NCI-H146 treated with DMSO at 0.1 percent for 48 hours (cell line): ENCODE measurements around the gene WDR64.

Experiments
- DNase-seq: peaks from one replicate; lab custom pipeline; 2025; ENCODE audit not compliant: unreplicated experiment; lab: John Stamatoyannopoulos, UW

The WDR64 gene

DNA sequence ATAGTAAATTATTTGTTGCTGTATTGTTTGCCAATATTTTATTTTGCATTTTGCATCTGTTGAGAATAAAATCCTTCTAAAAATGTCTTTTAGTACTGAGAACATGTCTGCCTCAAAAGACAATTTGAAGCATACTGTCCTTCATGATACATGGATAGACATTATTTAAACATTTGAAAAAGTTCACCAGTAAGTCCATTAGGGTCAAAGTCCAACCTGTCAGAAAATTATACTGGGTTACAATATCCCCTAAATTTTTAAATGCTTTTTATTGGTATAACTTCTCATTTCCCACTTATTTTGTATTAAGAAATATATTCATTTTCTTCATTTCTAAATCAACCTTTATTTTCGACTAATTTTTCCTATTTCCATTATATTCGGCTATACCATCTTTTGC is 21.2 kb upstream of the WDR64 start:
- no peak for DNase-seq

GRCh38 chr1:241631674-241632073 is 20.4 kb upstream of the WDR64 start:
- DNase-seq: no peak

DNA sequence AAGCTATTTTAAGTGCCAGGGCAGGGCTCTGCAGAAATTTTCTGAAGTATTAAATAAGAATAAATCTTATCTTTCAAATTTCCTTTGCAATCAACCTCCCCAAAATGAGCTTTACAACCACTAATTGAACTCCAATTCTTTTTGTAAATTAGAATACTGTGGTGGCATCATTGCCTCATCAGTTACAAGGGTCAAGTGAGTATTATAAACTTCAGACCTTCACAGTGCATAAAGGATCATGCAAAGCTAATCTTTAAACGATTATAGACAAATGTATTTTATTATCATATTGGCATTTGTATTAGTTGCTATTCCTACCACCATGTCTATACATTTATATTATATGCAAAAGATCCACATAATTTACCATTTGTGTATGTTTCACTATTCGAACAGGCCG is 19.1 kb upstream of the WDR64 start:
- no peak for DNase-seq

- no peak for DNase-seq
Observed at GRCh38 chr1:241635556-241636152, 16.4 kb upstream of the WDR64 start.

DNA sequence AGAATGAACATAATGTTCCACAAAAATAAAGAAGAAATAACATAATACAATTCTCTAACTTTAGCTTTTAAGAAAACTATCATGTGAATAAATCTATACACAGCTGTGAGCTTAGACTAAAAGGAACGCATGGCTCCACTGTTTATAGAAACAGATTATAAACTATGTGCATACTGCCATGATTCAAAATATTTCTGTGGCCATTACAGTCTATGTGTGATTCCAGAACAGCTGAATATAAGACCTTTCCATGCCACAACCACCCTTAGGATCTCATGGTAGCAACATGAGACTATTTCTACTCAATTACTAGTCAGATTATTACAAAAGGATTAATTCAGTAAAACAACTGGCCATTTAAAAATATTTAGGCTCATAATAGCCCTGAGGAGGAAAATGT is 15.8 kb upstream of the WDR64 start:
- no peak for DNase-seq

DNA sequence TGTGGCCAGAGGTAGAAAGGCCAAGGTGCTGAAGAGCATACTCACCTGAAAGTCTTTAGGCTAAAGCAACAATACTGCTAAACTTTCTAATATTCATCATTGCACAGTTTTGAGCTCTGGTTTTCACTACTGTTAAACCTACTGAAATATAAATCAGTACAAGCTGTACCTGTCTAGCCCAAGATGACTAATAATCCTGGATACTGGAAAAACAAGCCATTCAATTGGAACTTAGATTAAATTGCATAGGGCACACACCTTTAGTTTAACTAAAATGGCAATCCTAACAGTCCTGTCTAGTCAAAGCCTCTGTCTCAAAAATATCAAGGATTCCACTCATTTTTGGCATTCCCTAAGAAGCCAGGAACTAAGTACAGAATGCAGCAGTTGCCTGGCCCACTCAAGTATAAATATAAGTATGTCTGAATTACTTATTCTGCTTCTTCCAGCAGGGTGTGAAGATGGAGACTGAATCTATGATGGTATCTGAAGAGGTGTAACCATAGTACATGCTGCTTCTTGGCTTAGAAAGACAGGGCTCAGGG is 15.0 kb upstream of the WDR64 start:
- DNase-seq: no peak

DNA sequence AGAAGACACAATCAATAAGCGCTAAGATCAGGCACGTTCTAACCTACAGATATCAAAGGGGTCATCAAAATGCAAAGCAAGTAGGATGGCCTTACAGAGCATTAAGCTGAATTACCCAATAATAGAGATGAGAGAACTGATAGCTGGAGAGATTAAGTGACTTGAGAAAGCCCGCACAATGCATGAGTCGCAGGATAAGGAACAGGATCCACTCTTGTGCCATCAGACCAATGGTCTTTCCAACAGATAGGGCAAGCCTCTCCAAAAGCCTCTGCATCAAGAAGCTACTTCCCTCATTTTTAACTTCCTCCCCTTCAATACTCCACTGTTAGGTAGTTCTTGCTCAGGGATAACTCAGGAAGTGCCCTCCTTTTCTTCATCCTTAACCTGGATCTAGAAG is 14.5 kb upstream of the WDR64 start:
- DNase-seq: no peak

- no peak for DNase-seq
Observed at GRCh38 chr1:241638099-241638682, 13.9 kb upstream of the WDR64 start.

DNA sequence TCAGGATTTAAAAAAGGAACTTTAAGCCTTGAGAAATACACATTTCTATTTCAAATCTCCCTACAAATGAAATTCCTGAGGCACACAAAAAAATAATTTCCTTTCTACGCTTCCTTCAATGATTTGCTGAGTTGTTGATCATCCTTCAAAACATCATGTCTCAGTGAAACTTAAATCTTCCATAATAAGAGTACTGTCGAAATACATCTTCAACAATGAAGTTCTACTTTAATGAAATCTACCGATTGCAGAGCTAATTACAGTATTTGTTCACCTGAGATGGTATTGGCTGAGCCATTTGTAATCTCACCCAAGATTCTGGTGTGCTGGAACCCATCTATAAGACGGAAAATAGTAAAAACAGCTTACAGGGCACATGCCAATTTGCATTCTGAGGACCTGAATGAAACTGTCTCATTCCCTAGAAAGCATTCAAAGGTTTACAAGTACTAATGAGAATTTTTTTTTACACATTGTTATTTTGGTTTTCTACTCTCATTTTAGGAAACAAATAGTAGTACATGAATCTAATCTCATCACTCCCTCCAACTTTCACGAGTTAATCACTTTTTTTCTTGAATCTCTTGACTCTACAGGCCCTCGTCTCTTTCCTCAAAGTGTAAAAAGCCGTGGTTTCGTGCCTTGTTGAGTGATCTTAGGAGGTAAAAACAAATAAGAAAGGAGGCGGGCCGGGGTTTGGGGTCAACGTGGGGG is 13.0 kb upstream of the WDR64 start:
- DNase-seq: no peak

DNA sequence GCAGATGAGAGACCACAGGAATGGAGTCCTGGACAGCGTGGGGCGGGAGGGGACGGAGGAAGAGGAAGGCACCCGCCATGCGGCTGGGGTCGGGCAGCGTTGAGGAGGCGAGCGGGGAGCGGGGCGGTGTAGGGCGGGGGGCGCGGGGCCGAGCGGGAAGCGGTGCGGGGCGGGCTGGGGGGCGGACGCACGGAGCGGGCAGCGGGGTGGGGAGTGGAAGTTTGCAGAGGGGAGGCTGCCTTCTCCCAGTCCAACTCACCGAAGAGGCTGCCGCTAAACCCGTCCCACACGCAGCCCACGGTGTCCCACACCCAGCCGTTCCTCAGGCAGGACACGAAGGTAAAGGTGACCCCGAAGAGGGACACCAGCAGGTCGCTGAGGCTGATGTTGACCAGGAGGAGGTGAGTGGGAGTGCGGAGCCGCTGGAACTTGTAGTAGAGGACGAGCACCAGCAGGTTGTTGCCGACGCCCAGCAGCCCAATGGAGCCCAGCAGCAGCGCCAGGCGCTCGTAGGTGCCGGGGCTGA is 12.4 kb upstream of the WDR64 start:
- DNase-seq: peak; percentile 55

GRCh38 chr1:241640149-241640866 is 11.8 kb upstream of the WDR64 start, which contains the start of the genes CHML and OPN3:
TSS of gene CHML (minus strand) at chr1:241640369. CDS start at chr1:241635766, 4,603 bp downstream.
TSS of gene OPN3 (minus strand) at chr1:241640369. CDS start at chr1:241640254, 115 bp downstream.
- peak; percentile 75 for DNase-seq

GRCh38 chr1:241640867-241641622 is 11.0 kb upstream of the WDR64 start:
- no peak for DNase-seq

DNA sequence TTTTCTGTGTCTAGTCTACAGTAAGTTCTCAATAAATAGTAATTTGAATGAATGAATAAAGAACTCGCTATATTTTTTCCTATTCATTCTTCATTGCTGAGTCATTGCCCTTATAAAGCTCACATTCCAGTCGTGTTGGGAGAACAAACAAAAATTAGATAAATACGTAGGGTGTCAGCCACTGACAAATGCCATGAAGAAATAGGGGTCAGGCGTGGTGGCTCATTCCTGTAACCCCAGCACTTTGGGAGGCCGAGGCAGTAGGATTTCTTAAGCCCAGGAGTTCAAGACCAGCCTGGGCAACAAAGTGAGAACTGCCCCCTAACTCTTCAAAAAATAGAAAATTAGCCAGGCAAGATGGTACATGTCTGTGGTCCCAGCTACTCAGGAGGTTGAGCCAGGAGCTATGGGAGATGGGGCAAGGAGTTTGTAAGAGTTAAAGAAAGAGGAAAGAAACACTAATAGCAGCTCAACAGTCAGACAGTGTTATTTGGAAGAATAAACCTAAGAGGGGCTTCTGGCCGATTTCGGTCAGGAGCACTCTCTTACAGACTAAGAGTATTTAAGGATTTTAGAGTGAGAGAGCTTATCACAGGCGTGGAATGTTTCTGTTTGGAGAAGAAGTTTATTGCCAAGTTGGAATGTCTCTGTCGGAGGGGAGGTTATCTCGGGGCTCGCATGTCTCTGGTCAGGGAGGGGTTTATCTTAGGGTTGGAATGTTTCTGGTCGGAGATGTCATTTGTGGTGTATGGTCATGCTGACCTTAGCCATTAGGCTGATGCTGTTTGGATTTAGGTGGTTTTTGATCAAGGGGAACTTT is 10.1 kb upstream of the WDR64 start:
- DNase-seq: no peak

DNA sequence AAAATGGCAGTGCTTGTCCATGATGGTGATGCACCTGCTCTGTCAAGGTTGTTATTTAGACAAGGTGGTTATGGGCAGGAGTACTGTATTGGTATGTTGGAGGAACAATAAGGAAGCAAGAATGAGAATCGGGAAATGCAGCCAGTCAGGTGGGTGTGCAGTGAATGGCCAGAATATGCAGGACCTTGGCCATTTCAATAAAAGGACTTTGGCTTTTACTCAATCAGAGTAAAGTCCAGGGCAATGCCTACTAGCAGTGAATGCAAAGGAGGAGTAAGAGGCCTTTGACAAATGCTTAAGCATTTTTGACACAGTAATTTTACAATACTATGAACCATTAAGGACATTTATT is 9.5 kb upstream of the WDR64 start:
- DNase-seq: no peak

- no peak for DNase-seq
Observed at GRCh38 chr1:241644259-241644658, 7.8 kb upstream of the WDR64 start.

DNA sequence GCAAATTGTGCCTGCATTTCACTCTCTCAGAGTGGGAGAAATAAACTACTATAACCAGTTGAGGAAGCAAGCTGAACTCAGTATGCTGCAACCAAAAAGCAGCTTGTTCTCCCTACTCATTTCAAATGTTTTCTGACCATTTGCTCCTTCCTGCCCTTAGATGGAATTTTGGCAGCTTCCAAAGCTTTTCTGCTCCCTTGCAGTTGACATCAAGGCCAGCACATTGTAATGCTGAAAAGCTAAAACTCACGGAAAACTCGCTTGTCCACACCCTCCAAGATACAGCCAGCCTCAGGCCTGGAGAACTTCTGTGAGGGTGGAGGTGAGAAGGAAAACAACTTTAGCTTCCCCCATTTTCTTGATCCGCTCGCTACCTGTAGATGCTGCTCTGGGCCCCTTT is 6.9 kb upstream of the WDR64 start:
- no peak for DNase-seq

DNA sequence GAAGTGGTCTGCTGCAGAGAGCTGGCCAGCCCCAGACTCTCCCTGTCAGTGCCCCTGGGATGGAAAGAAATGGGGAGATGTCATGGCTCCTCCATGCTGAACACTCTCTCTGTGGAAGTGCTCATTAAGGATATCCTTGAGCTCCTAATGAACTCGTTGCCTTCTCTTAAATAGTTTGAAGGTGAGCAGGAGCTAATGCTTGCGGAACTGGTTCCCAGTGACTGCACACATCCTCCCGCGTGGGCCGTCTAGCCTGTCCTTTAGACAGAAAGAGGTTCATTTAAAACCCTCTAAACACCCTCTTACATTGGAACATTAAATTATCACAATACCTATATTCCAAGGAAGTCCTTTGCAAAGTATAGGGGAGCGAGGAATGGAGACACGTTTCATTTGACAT is 5.9 kb upstream of the WDR64 start:
- DNase-seq: no peak

- DNase-seq: no peak
Observed at GRCh38 chr1:241647658-241648057, 4.4 kb upstream of the WDR64 start.

- no peak for DNase-seq
Observed at GRCh38 chr1:241648159-241648558, 3.9 kb upstream of the WDR64 start.

- no peak for DNase-seq
Observed at GRCh38 chr1:241654019-241654418, 1.9 kb downstream of the WDR64 start.
